Body of pancreas (tissue), 4 donors: ENCODE measurements around the gene CENPF. TPM values are rescaled to one million over a fixed set of nuclear protein-coding genes. Genes with fewer than 3 reads are reported as not detected.
"Not testable (repeated sequence)": the region's sequence is repeated elsewhere in the genome, so short reads cannot be mapped to it uniquely, and the experiment has no call there.

ENCODE experiments used
- ATAC-seq: fragments of 150-250 bp; one replicate; pipeline ENCODE4 v1.9.1; 2016
- DNase-seq, 4 donors: peaks; one replicate each; pipeline ENCODE4 v3.0.0-alpha.2; 2019
- H3K27ac ChIP-seq, 4 donors: fragments of 200-600 bp; sonication (generic); 1 replicate in 3 of 4; 2 replicates in 1 of 4; pipeline versions ENCODE4 v1.5.1 to v1.6.1; 2016 to 2019; ENCODE audit warnings: mild to moderate bottlenecking in 1 of 4, mixed read lengths in 1 of 4, moderate library complexity in 1 of 4
- H3K27me3 ChIP-seq, 2 donors: fragments of 200-600 bp; sonication (generic); one replicate each; pipeline ENCODE4 v1.6.0; 2016; ENCODE audit warnings: mild to moderate bottlenecking in 1 of 2
- H3K36me3 ChIP-seq, 2 donors: fragments of 200-600 bp; sonication (generic); replicated peaks in 1 of 2; 2 replicates each; pipeline ENCODE4 v1.5.1; 2016; ENCODE audit warnings: low read depth in 2 of 2; ENCODE audit not compliant: insufficient read depth in 1 of 2
- H3K4me1 ChIP-seq: fragments of 200-600 bp; sonication (generic); one replicate; pipeline ENCODE4 v1.6.0; 2016
- H3K4me3 ChIP-seq, 2 donors: fragments of 200-600 bp; sonication (generic); 1 replicate in 1 of 2; 2 replicates in 1 of 2; pipeline ENCODE4 v1.5.1; 2016 to 2019
- H3K9me3 ChIP-seq, 3 donors: fragments of 200-600 bp; sonication (generic); 1 replicate in 2 of 3; 2 replicates in 1 of 3; pipeline ENCODE4 v1.5.1; 2016
- POLR2A ChIP-seq, 3 donors: fragments of 450-650 bp; IDR thresholded peaks; one replicate each; pipeline ENCODE4 v1.6.1; 2016; ENCODE audit warnings: antibody characterized with exemption in 3 of 3, mild to moderate bottlenecking in 2 of 3
- WGBS, 2 donors: methylation state at CpG; one replicate each; pipeline ENCODE4 v1.1.5; 2017; 5-methylcytosine and 5-hydroxymethylcytosine counted together
- intact Hi-C: fragments of 100-400 bp; cut with DNase I; formaldehyde crosslinking; loops from one replicate; pipeline ENCODE4 v1.15.1; 2023
- total RNA-seq, 2 donors: library from RNA; depleted of rRNA; stranded (reverse); fragments of >200 nt; gene quantifications; one replicate each; pipeline ENCODE4 v1.1.0, GENCODE V29; 2016
- TF ChIP-seq, protein P1 (sequence below), 7 experiments: fragments of 450-650 bp in 4 of 7; fragments of 200-600 bp in 3 of 7; sonication (generic) in 3 of 7; IDR thresholded peaks; one replicate each; pipeline ENCODE4 v1.5.1; 2016 to 2019; ENCODE audit warnings: antibody characterized with exemption in 7 of 7

Gene CENPF
- total RNA-seq, 2 donors from 2014 or later, result under 0.01 TPM; not detected in 1

DNA sequence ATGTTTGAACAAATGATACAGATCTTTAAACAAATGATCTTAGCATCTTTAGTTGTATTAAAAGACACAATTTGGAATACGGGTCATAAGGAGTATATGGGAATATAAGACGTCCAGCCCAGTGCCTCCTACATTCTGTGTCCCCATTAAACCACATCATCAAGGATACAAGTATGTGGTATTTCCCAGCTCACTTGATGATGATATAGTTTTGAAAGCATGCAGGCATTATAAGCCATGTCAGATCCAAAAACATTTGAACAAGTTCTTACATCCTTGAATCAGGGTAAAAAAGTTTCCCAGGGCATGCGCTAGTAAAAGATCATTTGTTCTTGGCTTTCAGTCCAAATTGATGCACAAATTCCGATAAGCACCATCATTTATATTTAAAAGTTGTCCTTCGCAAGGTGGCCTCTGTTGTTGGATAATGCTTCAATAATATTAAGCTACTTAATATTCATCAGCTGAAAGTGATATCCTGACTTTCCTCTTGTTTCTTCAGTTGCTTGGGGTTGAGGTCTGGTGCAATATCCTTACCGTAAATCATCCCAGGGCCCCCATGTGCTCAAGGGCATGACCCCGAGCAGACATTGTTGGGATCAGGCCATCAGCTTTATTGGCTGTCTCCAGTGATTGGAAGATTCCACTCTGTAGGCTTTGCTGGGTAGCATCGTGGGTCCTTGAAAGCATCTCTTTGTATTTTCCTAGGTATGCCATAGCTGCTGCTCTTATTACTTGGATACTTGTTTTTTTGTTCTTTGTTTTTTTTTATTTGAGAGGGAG, 61.8 kb downstream of the CENPF start:
- TF ChIP-seq, protein P1, sequence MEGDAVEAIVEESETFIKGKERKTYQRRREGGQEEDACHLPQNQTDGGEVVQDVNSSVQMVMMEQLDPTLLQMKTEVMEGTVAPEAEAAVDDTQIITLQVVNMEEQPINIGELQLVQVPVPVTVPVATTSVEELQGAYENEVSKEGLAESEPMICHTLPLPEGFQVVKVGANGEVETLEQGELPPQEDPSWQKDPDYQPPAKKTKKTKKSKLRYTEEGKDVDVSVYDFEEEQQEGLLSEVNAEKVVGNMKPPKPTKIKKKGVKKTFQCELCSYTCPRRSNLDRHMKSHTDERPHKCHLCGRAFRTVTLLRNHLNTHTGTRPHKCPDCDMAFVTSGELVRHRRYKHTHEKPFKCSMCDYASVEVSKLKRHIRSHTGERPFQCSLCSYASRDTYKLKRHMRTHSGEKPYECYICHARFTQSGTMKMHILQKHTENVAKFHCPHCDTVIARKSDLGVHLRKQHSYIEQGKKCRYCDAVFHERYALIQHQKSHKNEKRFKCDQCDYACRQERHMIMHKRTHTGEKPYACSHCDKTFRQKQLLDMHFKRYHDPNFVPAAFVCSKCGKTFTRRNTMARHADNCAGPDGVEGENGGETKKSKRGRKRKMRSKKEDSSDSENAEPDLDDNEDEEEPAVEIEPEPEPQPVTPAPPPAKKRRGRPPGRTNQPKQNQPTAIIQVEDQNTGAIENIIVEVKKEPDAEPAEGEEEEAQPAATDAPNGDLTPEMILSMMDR (IDR thresholded peaks at IDR 0.05), result no peak
- TF ChIP-seq POLR2A (IDR thresholded peaks at IDR 0.05), result no peak
- Histone ChIP-seq H3K27ac (no peak overlapping the region), H3K36me3 (no peaks in the 10 kb centered on the region), H3K4me3 (no peak overlapping the region), H3K4me1 (no peaks in the 10 kb centered on the region), H3K9me3 (no peaks in the 10 kb centered on the region), H3K27me3 (no peaks in the 10 kb centered on the region)
- DNase-seq (no peak), ATAC-seq (no peak)
- 90 to 92% methylated on average over 8 of the region's 8 CpGs for WGBS, 2 donors
- intact Hi-C loops, result no loop called here

DNA sequence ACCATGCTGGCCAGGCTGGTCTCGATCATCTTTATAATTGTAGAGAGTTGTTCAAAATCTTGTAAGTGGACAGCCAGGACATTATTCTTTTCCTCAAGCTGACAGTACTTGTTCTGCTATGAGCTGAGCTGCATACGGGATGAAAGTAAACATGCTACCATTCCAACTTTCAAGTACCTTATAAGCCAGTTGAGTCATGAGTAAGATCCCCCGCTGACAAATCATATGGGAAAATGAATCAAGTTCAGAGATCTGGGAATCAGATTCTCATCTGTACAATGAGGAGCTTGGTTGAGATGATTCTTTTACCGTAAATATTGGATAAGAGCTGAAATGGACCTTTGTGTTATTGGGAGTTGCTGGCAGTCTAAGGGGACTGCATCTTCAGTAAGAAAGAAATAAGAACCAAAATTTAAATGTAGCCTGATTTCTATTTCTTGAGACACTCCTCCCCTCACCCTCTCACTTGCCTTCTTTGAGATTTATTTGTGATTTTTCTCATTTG, 62.7 kb downstream of the CENPF start:
- no peak for TF ChIP-seq POLR2A (IDR thresholded peaks at IDR 0.05)
- TF ChIP-seq, protein P1 (IDR thresholded peaks at IDR 0.05), result no peak
- DNase-seq (no peak), ATAC-seq (no peak)
- H3K4me3 ChIP-seq, result no peak overlapping the region
- intact Hi-C loops, result no loop called here
- no peaks in the 10 kb centered on the region for H3K4me1 ChIP-seq
- WGBS, 2 donors, result 91 to 93% methylated on average over 4 of the region's 4 CpGs
- H3K27ac ChIP-seq, result no peak overlapping the region
- no peaks in the 10 kb centered on the region for H3K36me3 ChIP-seq
- H3K9me3 ChIP-seq, result no peaks in the 10 kb centered on the region
- H3K27me3 ChIP-seq, result no peaks in the 10 kb centered on the region

GRCh38 chr1:214666674-214667073, 63.7 kb downstream of the CENPF start:
- Histone ChIP-seq H3K27ac (no peak overlapping the region), H3K9me3 (no peaks in the 10 kb centered on the region), H3K4me3 (no peak overlapping the region), H3K36me3 (no peaks in the 10 kb centered on the region), H3K4me1 (no peaks in the 10 kb centered on the region), H3K27me3 (no peaks in the 10 kb centered on the region)
- no peak for ATAC-seq
- TF ChIP-seq, protein P1 (IDR thresholded peaks at IDR 0.05), result no peak
- no peak for TF ChIP-seq POLR2A (IDR thresholded peaks at IDR 0.05)
- no peak for DNase-seq
- 59 to 78% methylated on average over 2 of the region's 2 CpGs for WGBS, 2 donors
- intact Hi-C loops, result no loop called here

DNA sequence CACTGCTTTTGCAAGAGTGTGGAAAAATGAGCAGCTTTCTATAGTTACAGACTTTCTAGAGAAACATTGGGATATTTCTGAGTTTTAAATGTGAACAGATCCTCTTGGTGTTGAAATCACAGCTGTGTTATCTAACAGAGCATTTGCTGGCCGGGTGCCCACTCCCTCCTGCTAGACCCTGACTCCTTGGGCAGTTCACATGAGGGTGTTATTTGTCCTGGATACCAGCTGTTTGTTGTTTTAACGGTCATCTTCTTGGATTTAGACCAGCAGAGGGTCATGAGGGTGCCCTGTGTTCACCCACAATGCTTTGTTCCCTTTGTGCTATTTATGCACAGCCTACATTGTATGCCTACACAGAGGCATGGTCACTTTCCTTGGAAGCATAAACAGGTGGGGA, 67.1 kb downstream of the CENPF start:
- DNase-seq (peak; percentile 19 to 58 (median 29)), ATAC-seq (no peak)
- intact Hi-C loops, result no loop called here
- H3K9me3 ChIP-seq, result no peaks in the 10 kb centered on the region
- TF ChIP-seq, protein P1 (IDR thresholded peaks at IDR 0.05), result no peak
- no peak overlapping the region for H3K27ac ChIP-seq
- H3K27me3 ChIP-seq, result no peaks in the 10 kb centered on the region
- 33 to 38% methylated on average over 2 of the region's 2 CpGs for WGBS, 2 donors
- H3K36me3 ChIP-seq, result no peaks in the 10 kb centered on the region
- no peak overlapping the region for H3K4me3 ChIP-seq
- no peaks in the 10 kb centered on the region for H3K4me1 ChIP-seq

DNA sequence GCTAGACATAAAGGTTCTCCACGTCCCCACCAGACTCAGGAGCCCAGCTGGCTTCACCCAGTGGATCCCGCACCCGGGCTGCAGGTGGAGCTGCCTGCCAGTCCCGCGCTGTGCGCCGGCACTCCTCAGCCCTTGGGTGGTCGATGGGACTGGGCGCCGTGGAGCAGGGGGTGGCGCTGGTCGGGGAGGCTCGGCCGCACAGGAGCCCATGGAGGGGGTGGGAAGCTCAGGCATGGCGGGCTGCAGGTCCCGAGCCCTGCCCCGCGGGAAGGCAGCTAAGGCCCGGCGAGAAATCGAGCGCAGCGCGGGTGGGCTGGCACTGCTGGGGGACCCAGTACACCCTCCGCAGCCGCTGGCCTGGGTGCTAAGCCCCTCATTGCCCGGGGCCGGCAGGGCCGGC, 70.0 kb downstream of the CENPF start:
- H3K4me1 ChIP-seq, H3K27ac ChIP-seq, intact Hi-C loops, ATAC-seq, DNase-seq, H3K36me3 ChIP-seq, H3K4me3 ChIP-seq, H3K27me3 ChIP-seq, H3K9me3 ChIP-seq: not testable (repeated sequence)
- 95% methylated on average over 25 of the region's 29 CpGs; no CpG with 5 or more reads in 1 of the 2 donors for WGBS, 2 donors
